CD14-positive monocyte (primary cell): ENCODE measurements around the gene S100A14. TPM values are rescaled to one million over a fixed set of nuclear protein-coding genes. Genes with fewer than 3 reads are reported as not detected.

Source experiments
- DNase-seq, 3 donors: peaks; one replicate each; pipeline ENCODE4 v3.0.0-alpha.2; 2011 to 2022
- H2AFZ ChIP-seq: 2 replicates; pipeline ENCODE4 v1.6.0; 2012; ENCODE audit warnings: mild to moderate bottlenecking, low read depth, low read length, inconsistent platforms; ENCODE audit not compliant: insufficient read depth, poor library complexity, severe bottlenecking
- H3K27ac ChIP-seq, 2 donors: 1 replicate in 1 of 2; 2 replicates in 1 of 2; pipeline ENCODE4 v1.5.1; 2012 to 2013; ENCODE audit warnings: low read length in 2 of 2, control low read depth in 1 of 2, inconsistent platforms in 1 of 2, low read depth in 1 of 2, mild to moderate bottlenecking in 1 of 2
- H3K27me3 ChIP-seq, 2 donors: one replicate each; pipeline versions ENCODE4 v1.6.0 to v1.6.1; 2011 to 2013; ENCODE audit warnings: low read length in 2 of 2; ENCODE audit not compliant: control insufficient read depth in 2 of 2, insufficient read depth in 2 of 2
- H3K36me3 ChIP-seq, 2 donors: replicated peaks in 1 of 2; 1 replicate in 1 of 2; 2 replicates in 1 of 2; pipeline versions ENCODE4 v1.5.1 to v1.6.1; 2012 to 2013; ENCODE audit warnings: low read length in 2 of 2, control low read depth in 1 of 2, inconsistent platforms in 1 of 2, mild to moderate bottlenecking in 1 of 2; ENCODE audit not compliant: insufficient read depth in 2 of 2, control insufficient read depth in 1 of 2
- H3K4me1 ChIP-seq, 2 donors: 1 replicate in 1 of 2; 2 replicates in 1 of 2; pipeline versions ENCODE4 v1.5.1 to v1.6.1; 2012 to 2013; ENCODE audit warnings: low read length in 2 of 2, control low read depth in 1 of 2, inconsistent platforms in 1 of 2, mild to moderate bottlenecking in 1 of 2, moderate library complexity in 1 of 2; ENCODE audit not compliant: insufficient read depth in 2 of 2, control insufficient read depth in 1 of 2
- H3K4me2 ChIP-seq: replicated peaks from 2 replicates; pipeline ENCODE3; 2012; ENCODE audit warnings: low read length, moderate library complexity, mild to moderate bottlenecking; ENCODE audit not compliant: poor library complexity, severe bottlenecking; ENCODE audit errors: extremely low read depth
- H3K4me3 ChIP-seq, 3 experiments: fragments of 200-600 bp in 1 of 3; sonication (generic) in 1 of 3; replicated peaks in 1 of 3; 1 replicate in 2 of 3; 2 replicates in 1 of 3; pipeline ENCODE4 v1.5.1; 2011 to 2013; ENCODE audit warnings: low read length in 3 of 3, mild to moderate bottlenecking in 3 of 3, control low read depth in 2 of 3, low read depth in 2 of 3, inconsistent platforms in 1 of 3, moderate library complexity in 1 of 3
- H3K79me2 ChIP-seq: 2 replicates; pipeline ENCODE4 v1.6.0; 2012; ENCODE audit warnings: mild to moderate bottlenecking, control low read depth, inconsistent platforms, low read length, moderate library complexity; ENCODE audit not compliant: insufficient read depth
- H3K9ac ChIP-seq: 2 replicates; pipeline ENCODE4 v1.6.0; 2017; ENCODE audit warnings: low read length, mild to moderate bottlenecking; ENCODE audit not compliant: insufficient read depth, poor library complexity, severe bottlenecking
- H3K9me3 ChIP-seq, 2 donors: replicated peaks in 1 of 2; 1 replicate in 1 of 2; 2 replicates in 1 of 2; pipeline versions ENCODE4 v1.5.1 to v1.6.1; 2012 to 2013; ENCODE audit warnings: low read length in 2 of 2, control low read depth in 1 of 2; ENCODE audit not compliant: control insufficient read depth in 1 of 2, insufficient read depth in 1 of 2
- H4K20me1 ChIP-seq: 2 replicates; pipeline ENCODE4 v1.6.0; 2012; ENCODE audit warnings: mild to moderate bottlenecking, low read length, control low read depth, moderate library complexity; ENCODE audit not compliant: insufficient read depth
- H3K27ac Mint-ChIP-seq, 7 donors: one replicate each; pipeline ENCODE4 v1.8.0; 2020; ENCODE audit warnings: mild to moderate bottlenecking in 7 of 7, mixed read lengths in 7 of 7, moderate library complexity in 6 of 7, inconsistent platforms in 2 of 7
- H3K27me3 Mint-ChIP-seq, 3 donors: one replicate each; pipeline ENCODE4 v1.8.0; 2021 to 2022; ENCODE audit warnings: low read depth in 3 of 3, mild to moderate bottlenecking in 3 of 3, mixed read lengths in 3 of 3, moderate library complexity in 3 of 3, inconsistent platforms in 1 of 3
- H3K36me3 Mint-ChIP-seq, 2 donors: one replicate each; pipeline ENCODE4 v1.8.0; 2020; ENCODE audit warnings: mixed read lengths in 2 of 2, inconsistent platforms in 1 of 2, mild to moderate bottlenecking in 1 of 2
- H3K4me1 Mint-ChIP-seq: one replicate; pipeline ENCODE4 v1.8.0; 2020; ENCODE audit warnings: mild to moderate bottlenecking, mixed read lengths
- H3K4me3 Mint-ChIP-seq, 2 donors: one replicate each; pipeline ENCODE4 v1.8.0; 2020; ENCODE audit warnings: mild to moderate bottlenecking in 2 of 2, mixed read lengths in 2 of 2, moderate library complexity in 1 of 2
- H3K9me3 Mint-ChIP-seq, 7 donors: one replicate each; pipeline ENCODE4 v1.8.0; 2020 to 2022; ENCODE audit warnings: mixed read lengths in 7 of 7, mild to moderate bottlenecking in 6 of 7, moderate library complexity in 6 of 7, inconsistent platforms in 2 of 7
- WGBS: methylation state at CpG from one replicate; pipeline ENCODE4 v1.1.5; 2013; ENCODE audit warnings: missing lambda C conversion rate; ENCODE audit not compliant: insufficient coverage; 5-methylcytosine and 5-hydroxymethylcytosine counted together
- intact Hi-C, 2 donors: fragments of 100-400 bp; cut with micrococcal nuclease; formaldehyde crosslinking; loops; one replicate each; pipeline versions ENCODE4 v1.15.0 to v1.15.1; 2023
- polyA plus RNA-seq, 3 donors: library from polyadenylated mRNA; depleted of rRNA in 1 of 3; unstranded in 2 of 3; stranded (reverse) in 1 of 3; fragments of 300-500 nt in 2 of 3; fragments of >200 nt in 1 of 3; fragmentation: Illumina TruSeq in 2 of 3; gene quantifications; 1 replicate in 2 of 3; 2 replicates in 1 of 3; pipeline ENCODE4 v1.2.3, GENCODE V29; 2012 to 2021
- TF ChIP-seq, protein P1 (sequence below): fragments of 200-600 bp; IDR thresholded peaks from one replicate; pipeline ENCODE4 v1.8.0; 2022; ENCODE audit warnings: antibody characterized with exemption, mild to moderate bottlenecking

Gene S100A14
- polyA plus RNA-seq, 3 donors = 0.08 TPM; not detected in 2

DNA sequence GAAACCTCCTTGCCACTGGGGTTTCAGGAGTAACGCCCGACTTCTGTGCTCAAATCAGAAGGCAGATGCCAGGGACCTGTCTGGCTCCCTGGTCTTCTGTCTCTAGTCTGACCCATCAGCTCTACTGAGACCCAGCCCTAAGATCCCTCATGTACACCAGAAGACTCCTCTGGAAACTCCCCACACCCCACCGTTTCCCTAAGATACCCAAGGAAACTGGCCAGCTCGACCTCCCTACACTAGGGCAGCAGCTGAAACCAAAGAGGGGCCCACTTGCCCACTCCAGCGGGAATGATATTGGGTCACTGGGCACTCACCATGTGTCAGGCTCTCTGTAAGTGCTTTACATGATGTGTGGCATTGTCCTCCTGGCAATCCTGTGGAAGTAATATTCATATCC, 2.7 kb downstream of the S100A14 start:
- intact Hi-C loops = no loop called here
- no peaks in the 10 kb centered on the region for H3K9me3 ChIP-seq
- no peak overlapping the region for H3K27ac ChIP-seq
- WGBS = 92% methylated on average over 4 of the region's 5 CpGs
- no peaks in the 10 kb centered on the region for H3K36me3 Mint-ChIP-seq
- no peak overlapping the region for H3K27ac Mint-ChIP-seq
- no peaks in the 10 kb centered on the region for H3K79me2 ChIP-seq
- DNase-seq = no peak
- no peak overlapping the region for H3K4me2 ChIP-seq
- no peak overlapping the region for H3K4me3 ChIP-seq
- H3K4me3 Mint-ChIP-seq = no peak overlapping the region
- no peaks in the 10 kb centered on the region for H4K20me1 ChIP-seq
- no peak overlapping the region for H3K9ac ChIP-seq
- H2AFZ ChIP-seq = no peak overlapping the region
- H3K27me3 ChIP-seq = no peaks in the 10 kb centered on the region
- H3K4me1 ChIP-seq = peaks cover 35 to 48% of the 10 kb centered on the region in 2 donors
- no peaks in the 10 kb centered on the region for H3K36me3 ChIP-seq
- peaks cover 2% of the 10 kb centered on the region in 3 donors for H3K27me3 Mint-ChIP-seq
- peaks cover 0 to 2% (median 0%) of the 10 kb centered on the region in 7 donors for H3K9me3 Mint-ChIP-seq
- peaks cover 41% of the 10 kb centered on the region for H3K4me1 Mint-ChIP-seq
- TF ChIP-seq, protein P1, sequence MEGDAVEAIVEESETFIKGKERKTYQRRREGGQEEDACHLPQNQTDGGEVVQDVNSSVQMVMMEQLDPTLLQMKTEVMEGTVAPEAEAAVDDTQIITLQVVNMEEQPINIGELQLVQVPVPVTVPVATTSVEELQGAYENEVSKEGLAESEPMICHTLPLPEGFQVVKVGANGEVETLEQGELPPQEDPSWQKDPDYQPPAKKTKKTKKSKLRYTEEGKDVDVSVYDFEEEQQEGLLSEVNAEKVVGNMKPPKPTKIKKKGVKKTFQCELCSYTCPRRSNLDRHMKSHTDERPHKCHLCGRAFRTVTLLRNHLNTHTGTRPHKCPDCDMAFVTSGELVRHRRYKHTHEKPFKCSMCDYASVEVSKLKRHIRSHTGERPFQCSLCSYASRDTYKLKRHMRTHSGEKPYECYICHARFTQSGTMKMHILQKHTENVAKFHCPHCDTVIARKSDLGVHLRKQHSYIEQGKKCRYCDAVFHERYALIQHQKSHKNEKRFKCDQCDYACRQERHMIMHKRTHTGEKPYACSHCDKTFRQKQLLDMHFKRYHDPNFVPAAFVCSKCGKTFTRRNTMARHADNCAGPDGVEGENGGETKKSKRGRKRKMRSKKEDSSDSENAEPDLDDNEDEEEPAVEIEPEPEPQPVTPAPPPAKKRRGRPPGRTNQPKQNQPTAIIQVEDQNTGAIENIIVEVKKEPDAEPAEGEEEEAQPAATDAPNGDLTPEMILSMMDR = no peak

DNA sequence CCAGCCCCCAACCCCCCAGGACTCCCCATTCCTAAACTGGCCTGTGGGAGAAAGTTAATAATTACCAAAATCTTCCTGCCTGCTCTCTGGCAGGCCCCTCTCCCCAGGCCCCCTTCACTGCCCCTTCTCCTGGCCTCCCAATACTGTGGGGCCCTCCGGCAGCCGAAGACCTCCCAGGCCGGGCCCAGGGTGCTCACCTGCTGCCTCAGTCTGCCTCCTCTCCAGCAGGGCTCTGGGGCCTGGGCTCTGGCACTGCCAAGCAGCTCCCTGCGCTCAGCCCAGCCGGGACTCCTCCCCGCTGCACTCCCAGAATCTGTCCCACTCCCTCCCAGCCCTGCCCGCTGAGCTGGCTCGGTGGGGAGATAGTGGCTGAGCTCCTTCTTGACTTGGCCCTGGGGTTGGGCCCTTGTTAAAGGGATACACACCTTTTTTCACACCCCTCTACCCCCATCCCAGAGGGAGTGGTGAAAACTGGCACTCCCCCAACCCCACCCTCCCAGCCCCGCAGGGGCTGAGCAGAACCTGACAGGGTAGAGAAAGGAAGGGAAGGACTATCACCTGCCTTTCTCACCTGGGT, 3.3 kb downstream of the S100A14 start, which contains the start of gene S100A16:
S100A16 (minus strand) TSS at position 383 of the 577 bp plus-strand sequence. CDS start 4,986 bp downstream, outside the sequence.
- H3K9me3 ChIP-seq = no peaks in the 10 kb centered on the region
- Mint-ChIP-seq H3K27ac (peak within 1 kb of the TSS in 1 of 7 donors; percentile 48), H3K4me1 (peaks cover 41% of the 10 kb centered on the region), H3K9me3 (peaks cover 0 to 2% (median 0%) of the 10 kb centered on the region in 7 donors), H3K36me3 (no peaks in the 10 kb centered on the region), H3K27me3 (peaks cover 2% of the 10 kb centered on the region in 3 donors), H3K4me3 (no peak within 1 kb of the TSS)
- no peaks in the 10 kb centered on the region for H3K36me3 ChIP-seq
- no peak within 1 kb of the TSS for H3K4me2 ChIP-seq
- TF ChIP-seq, protein P1 = no peak
- intact Hi-C loops = no loop called here
- 98% methylated on average over 4 of the region's 9 CpGs for WGBS
- H3K27me3 ChIP-seq = no peaks in the 10 kb centered on the region
- H4K20me1 ChIP-seq = no peaks in the 10 kb centered on the region
- no peak within 1 kb of the TSS for H3K4me3 ChIP-seq
- no peak within 1 kb of the TSS for H3K27ac ChIP-seq
- DNase-seq = no peak
- peaks cover 34 to 46% of the 10 kb centered on the region in 2 donors for H3K4me1 ChIP-seq
- H2AFZ ChIP-seq = no peak within 1 kb of the TSS
- H3K79me2 ChIP-seq = no peaks in the 10 kb centered on the region
- no peak within 1 kb of the TSS for H3K9ac ChIP-seq
